GM06990 (cell line): ENCODE results near the gene FMN2.

Source experiments
- DNase-seq: peaks from one replicate; pipeline ENCODE4 v3.0.0-alpha.2; 2011; ENCODE audit not compliant: insufficient read length; ENCODE audit errors: extremely low read depth
- H3K27me3 ChIP-seq: replicated peaks from 2 replicates; pipeline ENCODE4 v1.6.0; 2011; ENCODE audit warnings: low read length; ENCODE audit not compliant: control insufficient read depth, insufficient read depth
- H3K36me3 ChIP-seq: 2 replicates; pipeline ENCODE4 v1.5.1; 2011; ENCODE audit warnings: low read length; ENCODE audit not compliant: control insufficient read depth, insufficient read depth
- H3K4me3 ChIP-seq: replicated peaks from 2 replicates; pipeline ENCODE4 v1.5.1; 2011; ENCODE audit warnings: low read depth, mild to moderate bottlenecking, control low read depth, low read length
- TF ChIP-seq, protein P1 (sequence below): IDR thresholded peaks from 2 replicates; pipeline ENCODE4 v1.5.1; 2011; ENCODE audit warnings: low read length, control low read depth, mild to moderate bottlenecking, inconsistent platforms; ENCODE audit not compliant: insufficient read depth, poor library complexity, severe bottlenecking

The FMN2 gene

DNA sequence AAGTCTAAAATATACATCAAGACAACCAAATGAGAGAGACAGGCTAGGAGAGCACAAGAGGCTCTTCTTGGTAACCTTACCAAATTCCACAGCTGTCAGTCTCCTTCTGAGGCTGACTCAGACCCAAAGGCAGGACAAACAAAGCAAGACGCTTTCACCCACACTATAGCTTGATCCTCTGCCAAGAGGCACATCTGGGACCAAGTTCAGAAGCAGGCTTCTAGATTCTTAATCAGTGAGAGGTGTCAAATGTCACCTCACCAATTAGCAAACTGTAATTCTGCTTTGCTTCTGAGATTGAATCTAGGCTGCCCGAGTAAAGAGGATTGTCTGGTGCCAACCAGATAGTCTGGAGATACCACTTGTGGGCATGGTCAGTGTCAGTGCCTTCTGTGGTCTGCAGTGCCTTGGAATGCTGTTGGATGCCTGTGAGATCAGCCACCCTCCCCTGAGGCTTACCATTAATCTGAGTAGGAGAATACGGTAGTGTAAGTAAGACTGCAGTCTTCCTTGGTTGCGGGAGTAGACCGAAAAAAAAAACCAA, 151.0 kb downstream of the FMN2 start:
- H3K27me3 ChIP-seq, result no peaks in the 10 kb centered on the region
- TF ChIP-seq, protein P1, sequence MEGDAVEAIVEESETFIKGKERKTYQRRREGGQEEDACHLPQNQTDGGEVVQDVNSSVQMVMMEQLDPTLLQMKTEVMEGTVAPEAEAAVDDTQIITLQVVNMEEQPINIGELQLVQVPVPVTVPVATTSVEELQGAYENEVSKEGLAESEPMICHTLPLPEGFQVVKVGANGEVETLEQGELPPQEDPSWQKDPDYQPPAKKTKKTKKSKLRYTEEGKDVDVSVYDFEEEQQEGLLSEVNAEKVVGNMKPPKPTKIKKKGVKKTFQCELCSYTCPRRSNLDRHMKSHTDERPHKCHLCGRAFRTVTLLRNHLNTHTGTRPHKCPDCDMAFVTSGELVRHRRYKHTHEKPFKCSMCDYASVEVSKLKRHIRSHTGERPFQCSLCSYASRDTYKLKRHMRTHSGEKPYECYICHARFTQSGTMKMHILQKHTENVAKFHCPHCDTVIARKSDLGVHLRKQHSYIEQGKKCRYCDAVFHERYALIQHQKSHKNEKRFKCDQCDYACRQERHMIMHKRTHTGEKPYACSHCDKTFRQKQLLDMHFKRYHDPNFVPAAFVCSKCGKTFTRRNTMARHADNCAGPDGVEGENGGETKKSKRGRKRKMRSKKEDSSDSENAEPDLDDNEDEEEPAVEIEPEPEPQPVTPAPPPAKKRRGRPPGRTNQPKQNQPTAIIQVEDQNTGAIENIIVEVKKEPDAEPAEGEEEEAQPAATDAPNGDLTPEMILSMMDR, result no peak
- no peak overlapping the region for H3K4me3 ChIP-seq
- no peak for DNase-seq
- H3K36me3 ChIP-seq, result no peaks in the 10 kb centered on the region

DNA sequence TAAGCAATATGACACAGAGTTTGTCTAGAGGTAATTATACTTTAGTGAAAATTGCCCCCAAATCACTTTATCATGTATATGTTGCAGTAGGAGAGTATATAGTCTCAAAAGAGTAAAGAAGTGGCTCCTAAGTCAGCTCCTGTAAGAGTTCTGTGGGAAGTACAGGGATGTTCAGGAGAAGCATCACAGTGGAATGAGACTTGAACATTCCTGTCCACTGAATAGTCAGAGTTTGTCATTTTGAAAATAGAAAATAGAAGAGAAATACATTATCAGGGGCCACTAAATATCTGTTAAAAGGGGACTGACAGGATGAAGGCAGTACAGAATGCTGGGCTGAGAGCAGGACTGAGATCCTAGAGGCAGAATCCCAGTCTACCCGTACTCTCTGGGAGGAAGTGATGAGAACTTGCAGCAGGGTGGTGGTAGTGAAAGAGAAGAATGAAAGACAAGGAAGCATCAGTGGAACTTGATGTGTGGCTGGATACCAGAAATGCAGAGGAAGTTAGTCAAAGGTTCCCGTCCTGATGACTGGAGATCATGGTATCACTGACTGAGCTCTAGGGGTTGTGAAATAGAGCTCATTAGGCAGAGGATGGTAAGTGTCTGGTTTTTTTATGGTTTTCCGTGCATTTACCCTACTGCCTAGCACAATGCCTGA, 153.4 kb downstream of the FMN2 start:
- TF ChIP-seq, protein P1, result no peak
- Histone ChIP-seq H3K27me3 (no peaks in the 10 kb centered on the region), H3K36me3 (no peaks in the 10 kb centered on the region), H3K4me3 (no peak overlapping the region)
- DNase-seq, result no peak

DNA sequence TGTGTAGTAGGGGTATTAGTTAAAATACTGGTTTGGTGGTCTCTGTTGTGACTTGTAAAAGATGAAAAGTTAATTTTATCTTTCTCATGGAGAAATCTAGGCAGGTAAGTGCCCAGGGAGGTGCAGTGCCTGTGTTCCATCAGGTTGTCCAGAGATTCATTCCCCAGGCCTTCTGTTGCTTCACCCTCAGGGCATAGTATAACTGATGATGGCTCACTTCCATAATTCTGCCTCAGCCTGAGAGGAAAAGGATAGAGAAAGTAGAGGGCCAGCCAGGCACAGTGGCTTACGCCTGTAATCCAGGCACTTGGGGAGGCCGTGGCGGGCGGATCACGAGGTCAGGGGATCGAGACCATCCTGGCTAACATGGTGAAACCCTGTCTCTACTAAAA, 153.9 kb downstream of the FMN2 start:
- H3K36me3 ChIP-seq, result no peaks in the 10 kb centered on the region
- no peaks in the 10 kb centered on the region for H3K27me3 ChIP-seq
- H3K4me3 ChIP-seq, result no peak overlapping the region
- TF ChIP-seq, protein P1, result no peak
- no peak for DNase-seq

DNA sequence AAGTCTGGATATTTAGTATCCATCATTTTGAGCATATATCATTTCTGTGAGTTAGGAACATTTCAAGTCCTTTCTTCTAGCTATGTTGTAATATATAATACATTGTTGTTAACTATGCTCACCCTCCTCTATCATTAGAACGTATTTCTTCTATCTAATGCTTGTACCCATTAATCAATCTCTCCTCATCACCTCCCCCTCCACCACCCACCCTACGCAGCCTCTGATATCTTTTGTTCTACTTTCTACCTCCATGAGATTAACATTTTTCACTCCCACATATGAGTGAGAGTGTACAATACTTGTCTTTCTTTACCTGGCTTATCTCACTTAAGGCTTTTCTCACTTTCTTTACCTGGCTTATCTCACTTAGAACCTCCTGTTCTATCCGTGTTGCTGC, 156.2 kb downstream of the FMN2 start:
- no peaks in the 10 kb centered on the region for H3K27me3 ChIP-seq
- no peak overlapping the region for H3K4me3 ChIP-seq
- TF ChIP-seq, protein P1, result no peak
- no peaks in the 10 kb centered on the region for H3K36me3 ChIP-seq
- no peak for DNase-seq

DNA sequence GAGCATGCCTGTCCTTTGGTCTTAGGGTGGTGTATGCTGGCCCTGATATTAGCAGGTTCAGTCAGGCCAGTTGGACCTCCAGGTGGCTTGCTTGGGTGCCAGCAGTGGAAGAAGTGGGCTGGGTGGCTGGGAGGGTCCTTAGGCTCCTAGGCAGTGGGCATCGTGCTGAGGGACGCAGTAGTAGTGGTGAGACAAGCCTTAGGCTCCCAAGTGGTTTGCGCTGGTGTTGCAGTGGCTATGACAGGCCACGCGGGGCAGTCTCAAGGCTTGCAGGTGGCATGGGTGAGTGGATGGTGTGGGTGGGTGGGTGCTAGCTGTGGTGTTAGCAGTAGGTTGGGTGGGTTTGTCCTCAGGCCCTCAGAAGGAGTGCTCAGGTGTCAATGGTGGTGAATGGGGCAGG, 162.3 kb downstream of the FMN2 start:
- TF ChIP-seq, protein P1, result no peak

DNA sequence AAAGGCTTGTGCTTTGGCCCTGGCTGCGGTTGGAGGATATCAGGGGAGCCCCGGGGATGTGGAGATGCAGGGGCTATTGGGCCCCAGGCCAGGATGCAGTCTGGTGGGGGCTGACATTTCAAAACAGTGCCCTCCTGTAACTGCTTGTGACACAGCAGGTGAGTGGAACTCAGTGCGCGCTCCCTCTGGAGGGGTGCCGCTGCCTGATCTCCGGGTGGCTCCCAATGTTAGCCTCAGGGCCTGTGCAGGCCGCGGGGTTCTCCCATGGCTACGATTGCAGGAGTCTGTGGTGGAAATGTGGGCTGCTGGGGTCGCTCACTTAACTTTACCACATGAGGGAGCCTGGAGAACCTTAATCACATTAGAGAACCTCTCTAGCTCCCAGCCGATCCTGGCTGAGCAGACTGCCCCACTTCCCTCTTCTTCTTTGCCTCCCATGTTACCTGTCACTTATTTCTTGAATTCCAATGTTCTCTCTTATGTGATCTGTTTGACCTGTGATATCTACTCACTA, 163.2 kb downstream of the FMN2 start:
- H3K27me3 ChIP-seq, result no peaks in the 10 kb centered on the region
- H3K4me3 ChIP-seq, result no peak overlapping the region
- DNase-seq, result no peak
- TF ChIP-seq, protein P1, result no peak
- H3K36me3 ChIP-seq, result no peaks in the 10 kb centered on the region

More for the DNA sequence above, 162.3 kb downstream of the FMN2 start:
- DNase-seq, result no peak
- no peaks in the 10 kb centered on the region for H3K36me3 ChIP-seq
- H3K4me3 ChIP-seq, result no peak overlapping the region
- no peaks in the 10 kb centered on the region for H3K27me3 ChIP-seq
